GM12874 (cell line): ENCODE results near the gene VCPKMT.

Experiments used
- CTCF ChIP-seq: IDR thresholded peaks from 2 replicates; pipeline ENCODE4 v1.5.1; 2011; ENCODE audit warnings: low read depth, mild to moderate bottlenecking, control low read depth, low read length, moderate library complexity; ENCODE audit not compliant: insufficient read depth

Gene VCPKMT

GRCh38 chr14:50086321-50086711 lies 30.1 kb downstream of the VCPKMT start:
- TF ChIP-seq CTCF: no peak

- no peak for TF ChIP-seq CTCF
Measured at GRCh38 chr14:50085570-50086320, 30.6 kb downstream of the VCPKMT start.

- no peak for TF ChIP-seq CTCF
Measured at GRCh38 chr14:50084666-50085065, 31.7 kb downstream of the VCPKMT start.

GRCh38 chr14:50083467-50084337 lies 32.7 kb downstream of the VCPKMT start:
- no peak for TF ChIP-seq CTCF

GRCh38 chr14:50082784-50083466 lies 33.4 kb downstream of the VCPKMT start:
- no peak for TF ChIP-seq CTCF

GRCh38 chr14:50082308-50082742 lies 34.0 kb downstream of the VCPKMT start:
- no peak for TF ChIP-seq CTCF

- no peak for TF ChIP-seq CTCF
Measured at GRCh38 chr14:50072395-50072794, 44.0 kb downstream of the VCPKMT start.
